ENCODE results near the gene DISC1.

DISC1 gene

GRCh38 chr1:232038706-232039677, 412.4 kb downstream of the DISC1 start:
- TF ChIP-seq CTCF (IDR thresholded peaks at IDR 0.05; ENCODE audit: low read depth, low read length) (no peak), EZH2phosphoT487 (IDR thresholded peaks at IDR 0.05; ENCODE audit: low read depth) (no peak)
- H3K36me3 ChIP-seq (replicated peaks; ENCODE audit: low read depth, low read length), result no peaks in the 10 kb centered on the region
- H3K4me3 ChIP-seq (ENCODE audit: low read length), result no peak overlapping the region
- no peaks in the 10 kb centered on the region for H3K9me3 ChIP-seq (ENCODE audit: insufficient read depth, low read length)
- no peaks in the 10 kb centered on the region for H3K27me3 ChIP-seq (ENCODE audit: low read depth, low read length)
- no peaks in the 10 kb centered on the region for H4K20me1 ChIP-seq (ENCODE audit: insufficient read depth, low read length)
- no peak overlapping the region for H3K27ac ChIP-seq (ENCODE audit: low read length)
- no peaks in the 10 kb centered on the region for H3K4me1 ChIP-seq (ENCODE audit: low read length)
- H3K4me2 ChIP-seq (ENCODE audit: low read length), result no peak overlapping the region
- H3K79me2 ChIP-seq (ENCODE audit: low read length), result no peaks in the 10 kb centered on the region
- no peak overlapping the region for H3K9ac ChIP-seq (ENCODE audit: low read length)
- no peak overlapping the region for H2AFZ ChIP-seq (ENCODE audit: low read depth, low read length)

- no peaks in the 10 kb centered on the region for H3K4me1 ChIP-seq (ENCODE audit: low read length)
- no peak overlapping the region for H3K4me3 ChIP-seq (ENCODE audit: low read length)
- no peak overlapping the region for H3K4me2 ChIP-seq (ENCODE audit: low read length)
- TF ChIP-seq CTCF (IDR thresholded peaks at IDR 0.05; ENCODE audit: low read depth, low read length) (no peak), EZH2phosphoT487 (IDR thresholded peaks at IDR 0.05; ENCODE audit: low read depth) (no peak)
- H3K9ac ChIP-seq (ENCODE audit: low read length), result no peak overlapping the region
- H3K27me3 ChIP-seq (ENCODE audit: low read depth, low read length), result no peaks in the 10 kb centered on the region
- H3K27ac ChIP-seq (ENCODE audit: low read length), result no peak overlapping the region
- no peaks in the 10 kb centered on the region for H3K79me2 ChIP-seq (ENCODE audit: low read length)
- no peaks in the 10 kb centered on the region for H3K9me3 ChIP-seq (ENCODE audit: insufficient read depth, low read length)
- H4K20me1 ChIP-seq (ENCODE audit: insufficient read depth, low read length), result no peaks in the 10 kb centered on the region
- H2AFZ ChIP-seq (ENCODE audit: low read depth, low read length), result no peak overlapping the region
- H3K36me3 ChIP-seq (replicated peaks; ENCODE audit: low read depth, low read length), result no peaks in the 10 kb centered on the region
Observed at GRCh38 chr1:232040260-232040659, 413.7 kb downstream of the DISC1 start.

GRCh38 chr1:232044728-232045127, 418.1 kb downstream of the DISC1 start:
- Histone ChIP-seq H3K27me3 (ENCODE audit: low read depth, low read length) (no peaks in the 10 kb centered on the region), H3K79me2 (ENCODE audit: low read length) (no peaks in the 10 kb centered on the region), H3K4me2 (ENCODE audit: low read length) (no peak overlapping the region), H3K9ac (ENCODE audit: low read length) (no peak overlapping the region), H3K36me3 (replicated peaks; ENCODE audit: low read depth, low read length) (no peaks in the 10 kb centered on the region), H3K4me3 (ENCODE audit: low read length) (no peak overlapping the region), H4K20me1 (ENCODE audit: insufficient read depth, low read length) (no peaks in the 10 kb centered on the region), H3K4me1 (ENCODE audit: low read length) (no peaks in the 10 kb centered on the region), H3K27ac (ENCODE audit: low read length) (no peak overlapping the region), H2AFZ (ENCODE audit: low read depth, low read length) (no peak overlapping the region), H3K9me3 (ENCODE audit: insufficient read depth, low read length) (no peaks in the 10 kb centered on the region)
- no peak for TF ChIP-seq CTCF (IDR thresholded peaks at IDR 0.05; ENCODE audit: low read depth, low read length)
- TF ChIP-seq EZH2phosphoT487 (IDR thresholded peaks at IDR 0.05; ENCODE audit: low read depth), result no peak

GRCh38 chr1:232045139-232045994, 418.8 kb downstream of the DISC1 start:
- Histone ChIP-seq H3K9ac (ENCODE audit: low read length) (no peak overlapping the region), H3K79me2 (ENCODE audit: low read length) (no peaks in the 10 kb centered on the region), H3K9me3 (ENCODE audit: insufficient read depth, low read length) (no peaks in the 10 kb centered on the region), H3K4me1 (ENCODE audit: low read length) (no peaks in the 10 kb centered on the region), H3K4me2 (ENCODE audit: low read length) (no peak overlapping the region), H3K4me3 (ENCODE audit: low read length) (no peak overlapping the region), H2AFZ (ENCODE audit: low read depth, low read length) (no peak overlapping the region), H4K20me1 (ENCODE audit: insufficient read depth, low read length) (no peaks in the 10 kb centered on the region), H3K36me3 (replicated peaks; ENCODE audit: low read depth, low read length) (no peaks in the 10 kb centered on the region), H3K27ac (ENCODE audit: low read length) (no peak overlapping the region), H3K27me3 (ENCODE audit: low read depth, low read length) (no peaks in the 10 kb centered on the region)
- TF ChIP-seq EZH2phosphoT487 (IDR thresholded peaks at IDR 0.05; ENCODE audit: low read depth) (no peak), CTCF (IDR thresholded peaks at IDR 0.05; ENCODE audit: low read depth, low read length) (no peak)
